Stimulated activated memory B cell treated with anti-CD40 and anti-IgM and Interleukin-4, amounts not matched to agents 10 μg/mL and 1 μg/mL and 100 μg/mL, for 72 hours (primary cell): ENCODE measurements around the gene PLXNA1.
A peak's percentile ranks its signal among the peaks of the same experiment; 100 is the strongest.

Experiments
- ATAC-seq: fragments of 150-1000 bp; cut with Tn5 transposase; 2 replicates; pipeline ENCODE4 v1.10.0; 2021
- H3K27ac Mint-ChIP-seq: one replicate; pipeline ENCODE4 v1.8.0; 2022; ENCODE audit warnings: mild to moderate bottlenecking, mixed read lengths
- H3K27me3 Mint-ChIP-seq: one replicate; pipeline ENCODE4 v1.8.0; 2022; ENCODE audit warnings: mixed read lengths
- H3K36me3 Mint-ChIP-seq: one replicate; pipeline ENCODE4 v1.8.0; 2022; ENCODE audit warnings: mixed read lengths
- H3K4me1 Mint-ChIP-seq: one replicate; pipeline ENCODE4 v1.8.0; 2022; ENCODE audit warnings: mixed read lengths
- H3K4me3 Mint-ChIP-seq: one replicate; pipeline ENCODE4 v1.8.0; 2022; ENCODE audit warnings: mild to moderate bottlenecking, moderate library complexity, mixed read lengths
- H3K9me3 Mint-ChIP-seq: one replicate; pipeline ENCODE4 v1.8.0; 2022; ENCODE audit warnings: mixed read lengths

PLXNA1 gene

DNA sequence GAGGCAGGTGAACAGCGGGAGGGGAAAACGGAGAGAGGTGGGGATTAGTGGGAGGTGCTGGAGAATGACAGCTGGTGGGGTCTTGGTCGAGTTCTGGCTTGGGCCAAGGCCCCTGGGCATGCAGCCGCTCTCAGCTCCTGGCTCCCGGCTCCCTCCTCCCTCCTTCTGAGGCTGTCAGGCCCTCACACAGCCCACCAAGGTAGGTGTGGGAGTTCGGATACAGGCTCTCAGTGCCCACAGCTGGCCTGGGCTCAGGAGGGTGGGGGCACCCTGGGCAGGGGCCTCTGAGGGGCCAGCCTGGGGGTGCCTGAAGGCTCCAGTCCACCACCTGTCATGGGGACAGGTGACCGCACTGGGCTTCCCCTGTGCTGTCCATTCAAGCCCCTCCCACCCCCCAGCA is 39.9 kb downstream of the PLXNA1 start:
- H3K27me3 Mint-ChIP-seq: no peaks in the 10 kb centered on the region
- no peaks in the 10 kb centered on the region for H3K9me3 Mint-ChIP-seq
- no peaks in the 10 kb centered on the region for H3K4me1 Mint-ChIP-seq
- H3K36me3 Mint-ChIP-seq: peaks cover 44% of the 10 kb centered on the region
- ATAC-seq: no peak
- no peak overlapping the region for H3K27ac Mint-ChIP-seq
- no peak overlapping the region for H3K4me3 Mint-ChIP-seq

DNA sequence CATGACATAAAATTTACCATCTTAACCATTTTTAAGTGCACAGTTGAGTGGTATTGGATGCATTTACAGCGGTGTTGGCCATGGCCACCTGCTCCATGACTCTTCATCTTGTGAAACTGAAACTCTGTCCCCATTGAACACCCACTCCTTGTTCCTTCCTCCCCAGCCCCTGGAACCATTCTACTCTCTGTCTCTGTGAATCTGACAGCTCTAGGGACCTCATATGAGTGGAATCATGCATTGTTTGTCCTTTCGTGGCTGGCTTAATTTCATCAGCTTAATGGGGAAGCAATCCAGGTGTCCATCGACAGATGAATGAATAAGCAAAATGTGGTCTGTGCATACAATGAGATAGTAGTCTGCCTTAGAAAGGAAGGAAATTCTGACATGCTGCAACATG is 42.5 kb downstream of the PLXNA1 start:
- Mint-ChIP-seq H3K9me3 (no peaks in the 10 kb centered on the region), H3K4me1 (no peaks in the 10 kb centered on the region), H3K36me3 (peaks cover 44% of the 10 kb centered on the region), H3K27me3 (no peaks in the 10 kb centered on the region), H3K27ac (no peak overlapping the region), H3K4me3 (no peak overlapping the region)
- ATAC-seq: no peak

DNA sequence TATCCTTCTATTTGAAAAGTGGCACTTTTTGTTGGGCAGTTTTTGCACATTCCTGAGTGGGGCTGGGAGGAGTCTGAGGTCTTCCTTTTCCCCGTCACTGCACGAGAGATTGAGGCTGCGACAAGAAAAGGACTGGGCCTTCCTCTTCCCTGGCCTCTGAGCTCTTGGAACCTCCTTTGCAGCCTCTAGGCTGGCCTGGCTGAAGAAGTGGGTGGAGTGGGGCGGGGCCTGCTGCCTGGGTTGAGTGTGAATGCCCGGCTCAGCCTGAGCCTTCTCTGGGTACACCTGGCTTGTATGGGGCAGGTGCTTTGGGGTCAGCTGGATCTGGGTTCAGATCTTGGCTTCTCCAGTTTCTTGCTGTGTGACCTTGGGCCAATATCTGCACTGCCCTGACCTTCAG is 43.1 kb downstream of the PLXNA1 start:
- Mint-ChIP-seq H3K4me1 (no peaks in the 10 kb centered on the region), H3K9me3 (no peaks in the 10 kb centered on the region), H3K27me3 (no peaks in the 10 kb centered on the region), H3K27ac (no peak overlapping the region), H3K4me3 (no peak overlapping the region), H3K36me3 (peaks cover 39% of the 10 kb centered on the region)
- no peak for ATAC-seq

DNA sequence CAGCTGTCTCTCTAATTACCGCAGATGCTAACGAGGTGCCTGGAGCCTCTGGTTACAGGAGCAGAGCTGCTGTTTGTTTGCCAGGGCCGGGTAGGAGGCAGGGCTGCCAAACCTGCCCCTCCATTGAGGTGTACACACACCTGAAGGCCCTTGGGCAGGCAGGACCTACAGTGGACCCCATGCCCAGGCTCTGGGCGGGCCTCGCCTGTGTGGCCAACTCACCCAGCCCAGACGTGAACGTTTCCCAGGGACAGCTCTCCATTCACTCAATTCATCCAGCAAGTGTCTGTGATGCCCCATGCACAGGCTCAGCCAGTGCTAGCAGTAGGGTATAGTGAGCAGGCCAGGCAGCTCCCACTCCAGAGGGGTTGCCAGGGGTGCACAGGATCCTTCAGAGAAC is 43.7 kb downstream of the PLXNA1 start:
- Mint-ChIP-seq H3K9me3 (no peaks in the 10 kb centered on the region), H3K4me3 (no peak overlapping the region), H3K27ac (no peak overlapping the region), H3K27me3 (no peaks in the 10 kb centered on the region), H3K36me3 (peaks cover 39% of the 10 kb centered on the region), H3K4me1 (no peaks in the 10 kb centered on the region)
- ATAC-seq: no peak

DNA sequence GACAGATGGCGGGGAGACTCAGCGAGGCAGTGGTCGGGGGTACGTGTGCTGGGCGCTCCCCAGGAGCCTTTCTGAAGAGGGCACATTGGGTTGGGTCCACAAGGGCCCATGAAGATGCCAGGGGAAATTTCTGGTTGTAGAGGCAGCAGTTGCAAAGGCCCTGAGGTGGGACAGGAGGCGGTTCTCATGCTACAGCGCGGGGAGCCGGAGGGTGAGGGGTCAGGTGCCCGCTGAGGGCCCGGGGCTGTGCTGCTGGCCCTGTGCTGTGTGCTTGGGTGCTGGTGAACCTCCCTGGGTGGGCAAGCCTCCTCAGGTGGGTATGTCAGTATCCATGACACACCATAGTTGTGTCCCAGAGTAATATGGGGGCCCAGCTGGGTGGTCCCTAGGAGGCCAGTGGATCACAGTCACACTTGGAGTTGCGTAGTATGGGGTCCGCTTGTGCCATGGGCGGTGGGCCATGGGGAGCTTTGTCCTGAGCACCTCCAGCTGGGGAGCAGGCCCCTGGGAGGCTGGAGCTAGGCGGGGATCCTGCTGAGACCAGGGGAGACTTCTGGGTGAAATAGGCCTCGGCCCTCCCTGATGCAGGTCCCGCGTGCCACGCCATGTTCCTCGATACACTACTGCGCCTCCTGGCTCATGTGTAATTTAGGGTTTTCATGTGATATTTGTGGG is 44.3 kb downstream of the PLXNA1 start:
- no peak overlapping the region for H3K27ac Mint-ChIP-seq
- H3K36me3 Mint-ChIP-seq: peaks cover 38% of the 10 kb centered on the region
- no peak overlapping the region for H3K4me3 Mint-ChIP-seq
- H3K27me3 Mint-ChIP-seq: no peaks in the 10 kb centered on the region
- H3K9me3 Mint-ChIP-seq: no peaks in the 10 kb centered on the region
- no peaks in the 10 kb centered on the region for H3K4me1 Mint-ChIP-seq
- no peak for ATAC-seq

DNA sequence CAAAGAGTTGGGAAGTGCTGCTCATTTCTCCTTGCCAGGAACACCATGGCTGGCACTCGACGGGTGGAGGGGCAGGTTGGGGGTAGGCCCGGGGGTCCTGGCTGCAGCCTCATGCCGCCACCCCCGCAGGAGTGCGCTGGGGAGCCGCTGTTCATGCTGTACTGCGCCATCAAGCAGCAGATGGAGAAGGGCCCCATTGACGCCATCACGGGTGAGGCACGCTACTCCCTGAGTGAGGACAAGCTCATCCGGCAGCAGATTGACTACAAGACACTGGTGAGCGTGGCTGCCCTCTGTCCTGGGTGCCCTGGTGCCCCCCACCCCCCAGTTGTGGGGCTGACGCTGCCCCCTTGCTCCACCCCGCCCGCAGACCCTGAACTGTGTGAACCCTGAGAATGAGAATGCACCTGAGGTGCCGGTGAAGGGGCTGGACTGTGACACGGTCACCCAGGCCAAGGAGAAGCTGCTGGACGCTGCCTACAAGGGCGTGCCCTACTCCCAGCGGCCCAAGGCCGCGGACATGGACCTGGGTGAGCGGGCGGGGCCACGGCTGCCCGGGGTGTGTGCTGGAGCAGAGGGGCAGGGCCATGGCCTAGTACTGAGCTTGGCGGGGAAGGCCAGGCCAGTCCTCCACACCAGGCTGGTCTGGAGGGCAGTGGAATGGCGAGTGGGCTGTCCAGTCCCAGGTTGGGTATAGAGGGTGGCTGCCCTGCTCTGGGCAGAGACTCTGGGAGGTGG is 45.1 kb downstream of the PLXNA1 start:
- no peak overlapping the region for H3K4me3 Mint-ChIP-seq
- H3K27ac Mint-ChIP-seq: no peak overlapping the region
- no peaks in the 10 kb centered on the region for H3K4me1 Mint-ChIP-seq
- H3K36me3 Mint-ChIP-seq: peaks cover 35% of the 10 kb centered on the region
- no peaks in the 10 kb centered on the region for H3K9me3 Mint-ChIP-seq
- no peak for ATAC-seq
- no peaks in the 10 kb centered on the region for H3K27me3 Mint-ChIP-seq

DNA sequence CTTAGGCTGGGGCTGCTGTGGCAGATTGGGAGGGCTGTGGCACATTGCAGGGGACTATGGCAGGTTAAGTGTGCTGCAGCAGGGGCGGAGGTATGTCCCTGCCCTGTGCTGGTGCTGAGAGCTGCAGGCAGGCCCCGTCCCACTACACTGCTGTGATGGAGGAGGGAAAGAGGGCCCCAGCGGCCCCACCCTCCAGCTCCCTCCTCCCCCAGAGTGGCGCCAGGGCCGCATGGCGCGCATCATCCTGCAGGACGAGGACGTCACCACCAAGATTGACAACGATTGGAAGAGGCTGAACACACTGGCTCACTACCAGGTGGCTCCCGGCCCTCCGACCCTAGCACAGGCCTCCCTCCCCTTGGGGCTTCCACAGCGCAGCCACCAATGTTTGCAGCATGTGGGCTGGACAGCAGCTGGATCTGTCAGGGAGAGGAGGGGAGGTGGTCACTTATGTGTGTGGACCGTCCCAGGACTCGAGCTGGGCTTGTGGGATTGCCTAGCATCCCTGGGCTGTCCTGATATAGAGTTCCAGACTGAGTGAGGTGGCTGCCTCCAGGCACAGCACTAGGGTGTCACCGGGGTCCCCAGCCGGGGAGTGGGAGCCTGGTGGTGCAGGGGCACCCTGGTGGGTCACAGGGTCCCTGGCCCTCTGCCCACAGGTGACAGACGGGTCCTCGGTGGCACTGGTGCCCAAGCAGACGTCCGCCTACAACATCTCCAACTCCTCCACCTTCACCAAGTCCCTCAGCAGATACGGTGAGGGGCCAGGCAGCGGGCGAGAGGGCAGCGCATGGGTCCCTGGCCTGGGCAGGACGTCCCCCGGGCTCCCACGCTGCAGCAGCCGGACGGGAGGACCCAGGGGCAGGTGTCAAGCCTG is 46.1 kb downstream of the PLXNA1 start:
- Mint-ChIP-seq H3K27ac (no peak overlapping the region), H3K36me3 (peaks cover 43% of the 10 kb centered on the region)

DNA sequence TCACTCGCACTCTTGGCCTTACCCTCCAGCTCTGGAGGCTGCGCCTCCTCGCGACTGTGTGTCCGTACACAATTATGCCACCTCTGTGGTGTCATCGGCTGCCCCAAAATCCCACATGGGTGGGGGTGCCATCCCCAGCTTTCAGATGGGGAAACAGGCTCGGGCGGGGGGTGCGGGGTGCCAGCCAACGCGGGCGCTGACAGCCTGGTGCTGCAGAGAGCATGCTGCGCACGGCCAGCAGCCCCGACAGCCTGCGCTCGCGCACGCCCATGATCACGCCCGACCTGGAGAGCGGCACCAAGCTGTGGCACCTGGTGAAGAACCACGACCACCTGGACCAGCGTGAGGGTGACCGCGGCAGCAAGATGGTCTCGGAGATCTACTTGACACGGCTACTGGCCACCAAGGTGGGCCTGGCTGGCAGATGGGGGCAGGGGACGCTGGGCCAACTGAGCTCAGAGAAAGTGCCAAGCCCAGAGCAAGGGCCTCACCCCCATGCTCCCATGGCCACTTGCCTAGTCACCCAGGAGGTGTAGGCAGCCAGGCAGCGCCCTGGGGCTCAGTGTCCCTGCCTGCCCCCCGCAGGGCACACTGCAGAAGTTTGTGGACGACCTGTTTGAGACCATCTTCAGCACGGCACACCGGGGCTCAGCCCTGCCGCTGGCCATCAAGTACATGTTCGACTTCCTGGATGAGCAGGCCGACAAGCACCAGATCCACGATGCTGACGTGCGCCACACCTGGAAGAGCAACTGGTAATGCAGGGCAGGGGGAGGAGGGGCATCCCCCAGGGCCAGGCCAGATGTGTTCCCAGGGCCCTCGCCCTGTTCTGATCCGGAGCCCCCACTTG is 47.0 kb downstream of the PLXNA1 start:
- Mint-ChIP-seq H3K27ac (no peak overlapping the region), H3K4me1 (no peaks in the 10 kb centered on the region), H3K27me3 (no peaks in the 10 kb centered on the region), H3K4me3 (no peak overlapping the region), H3K36me3 (peaks cover 46% of the 10 kb centered on the region), H3K9me3 (no peaks in the 10 kb centered on the region)
- ATAC-seq: no peak

More for the DNA sequence above, 46.1 kb downstream of the PLXNA1 start:
- H3K27me3 Mint-ChIP-seq: no peaks in the 10 kb centered on the region
- no peaks in the 10 kb centered on the region for H3K4me1 Mint-ChIP-seq
- no peak for ATAC-seq
- no peak overlapping the region for H3K4me3 Mint-ChIP-seq
- no peaks in the 10 kb centered on the region for H3K9me3 Mint-ChIP-seq

DNA sequence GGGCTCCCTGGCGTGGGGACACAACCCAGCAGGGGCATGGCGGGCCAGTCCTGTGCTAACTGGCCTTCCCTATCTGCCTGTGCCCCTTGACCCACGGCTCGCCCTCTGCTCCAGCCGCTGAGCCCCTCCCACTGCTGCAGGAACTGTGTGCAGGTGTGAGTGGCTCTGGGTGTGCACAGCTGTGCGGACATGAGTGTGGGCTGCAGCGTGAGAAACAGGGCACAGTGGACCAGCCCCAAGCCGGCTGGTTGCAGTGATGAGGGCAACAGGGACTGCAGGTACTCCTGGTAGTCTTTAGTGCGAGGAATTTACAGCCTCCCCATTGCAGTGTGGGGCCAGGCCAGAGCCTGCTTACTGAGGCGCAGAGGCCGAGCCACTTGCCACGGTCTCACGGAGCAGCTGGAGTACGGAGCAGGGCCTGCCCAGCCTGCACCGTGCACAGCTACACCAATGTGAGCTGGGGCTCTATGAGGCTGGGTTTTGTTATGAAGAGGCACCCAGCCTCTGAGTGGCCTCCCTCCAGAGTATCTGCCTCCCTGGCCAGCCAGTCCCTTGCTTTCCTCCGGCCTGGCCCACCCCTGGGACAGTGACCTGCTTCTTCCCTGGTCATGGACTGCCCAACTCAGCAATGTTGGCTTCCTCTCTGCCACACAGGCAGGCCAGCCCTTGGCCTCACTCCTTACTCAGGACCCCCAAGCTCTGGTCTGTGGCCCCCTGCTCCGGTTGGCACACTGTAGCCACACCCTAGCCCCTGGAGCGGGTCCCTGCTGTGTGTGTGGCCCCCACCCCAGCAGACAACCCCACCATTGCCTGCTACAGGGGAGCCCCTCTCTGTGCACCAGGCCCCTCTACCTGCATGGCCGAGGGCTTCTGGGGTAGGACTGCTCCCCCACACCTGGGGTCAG is 47.8 kb downstream of the PLXNA1 start:
- Mint-ChIP-seq H3K4me1 (no peaks in the 10 kb centered on the region), H3K9me3 (no peaks in the 10 kb centered on the region), H3K36me3 (peaks cover 46% of the 10 kb centered on the region)

DNA sequence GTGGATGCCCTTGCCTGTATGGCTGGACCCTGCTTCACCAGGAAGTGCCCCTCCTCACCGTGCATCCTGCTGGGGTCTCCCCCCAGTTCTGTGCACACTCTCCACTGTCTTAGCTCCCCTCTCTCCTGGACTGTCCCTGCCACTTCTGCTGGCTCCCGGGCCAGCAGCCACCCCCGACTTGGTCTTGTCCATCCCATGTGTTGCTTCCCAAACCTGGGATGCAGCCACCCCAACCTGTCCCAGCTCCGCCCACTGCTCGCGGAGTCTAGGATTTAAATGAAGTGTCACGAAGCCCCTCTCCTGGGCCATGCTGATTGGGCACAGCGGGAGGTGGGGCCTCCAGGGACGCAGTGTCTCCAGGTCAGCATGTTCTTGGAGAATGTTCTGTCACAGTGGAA is 48.5 kb downstream of the PLXNA1 start:
- no peaks in the 10 kb centered on the region for H3K9me3 Mint-ChIP-seq
- ATAC-seq: no peak
- no peak overlapping the region for H3K27ac Mint-ChIP-seq
- peaks cover 46% of the 10 kb centered on the region for H3K36me3 Mint-ChIP-seq
- H3K4me3 Mint-ChIP-seq: no peak overlapping the region
- H3K4me1 Mint-ChIP-seq: no peaks in the 10 kb centered on the region
- no peaks in the 10 kb centered on the region for H3K27me3 Mint-ChIP-seq

More for the DNA sequence above, 47.8 kb downstream of the PLXNA1 start:
- Mint-ChIP-seq H3K4me3 (no peak overlapping the region), H3K27me3 (no peaks in the 10 kb centered on the region), H3K27ac (no peak overlapping the region)
- ATAC-seq: peak; percentile 1

DNA sequence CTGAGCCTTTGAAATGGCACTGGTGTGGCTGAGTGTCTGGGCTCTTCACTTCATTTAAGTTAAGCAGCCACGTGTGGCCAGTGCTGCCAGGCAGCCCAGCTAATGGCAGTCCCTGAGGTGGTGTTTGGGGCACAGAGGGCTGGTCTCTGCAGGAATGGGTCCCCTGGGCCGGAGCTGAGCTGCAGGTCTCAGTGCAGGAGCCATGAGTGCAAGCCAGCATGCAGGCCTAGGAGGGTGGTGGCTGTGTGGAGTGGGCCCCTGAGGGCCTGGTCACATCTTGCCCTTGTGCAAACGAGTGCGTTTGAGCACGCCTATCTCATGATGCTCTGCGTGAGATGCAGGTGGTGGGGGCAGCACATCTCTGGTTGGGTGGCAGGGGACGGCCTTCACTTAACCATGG is 48.9 kb downstream of the PLXNA1 start:
- no peaks in the 10 kb centered on the region for H3K4me1 Mint-ChIP-seq
- no peaks in the 10 kb centered on the region for H3K9me3 Mint-ChIP-seq
- H3K4me3 Mint-ChIP-seq: no peak overlapping the region
- H3K36me3 Mint-ChIP-seq: peaks cover 43% of the 10 kb centered on the region
- ATAC-seq: no peak
- H3K27ac Mint-ChIP-seq: no peak overlapping the region
- H3K27me3 Mint-ChIP-seq: no peaks in the 10 kb centered on the region

DNA sequence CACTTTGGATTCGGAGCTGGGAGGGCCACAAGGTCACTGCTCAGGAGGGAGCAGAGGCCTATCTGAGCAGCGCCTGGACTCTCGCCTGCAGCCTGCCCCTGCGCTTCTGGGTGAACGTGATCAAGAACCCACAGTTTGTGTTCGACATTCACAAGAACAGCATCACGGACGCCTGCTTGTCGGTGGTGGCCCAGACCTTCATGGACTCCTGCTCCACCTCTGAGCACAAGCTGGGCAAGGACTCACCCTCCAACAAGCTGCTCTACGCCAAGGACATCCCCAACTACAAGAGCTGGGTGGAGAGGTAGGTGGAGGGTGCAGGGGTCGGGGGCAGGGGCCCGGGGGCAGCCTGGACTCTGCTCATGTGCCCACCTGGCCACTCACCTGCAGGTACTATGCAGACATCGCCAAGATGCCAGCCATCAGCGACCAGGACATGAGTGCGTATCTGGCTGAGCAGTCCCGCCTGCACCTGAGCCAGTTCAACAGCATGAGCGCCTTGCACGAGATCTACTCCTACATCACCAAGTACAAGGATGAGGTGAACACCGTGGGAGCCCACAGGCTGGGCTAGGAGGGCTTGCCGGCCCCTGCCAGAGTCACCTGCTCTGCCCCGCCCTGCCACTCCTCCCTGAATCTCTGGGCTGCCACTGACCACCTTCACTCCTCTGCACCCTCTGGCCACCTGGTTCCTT is 49.5 kb downstream of the PLXNA1 start:
- Mint-ChIP-seq H3K27ac (no peak overlapping the region), H3K4me3 (no peak overlapping the region), H3K36me3 (peaks cover 40% of the 10 kb centered on the region), H3K4me1 (no peaks in the 10 kb centered on the region), H3K27me3 (no peaks in the 10 kb centered on the region), H3K9me3 (no peaks in the 10 kb centered on the region)
- ATAC-seq: no peak
